Testis (tissue), 3 donors: ENCODE measurements around the gene APEX1. TPM values are rescaled to one million over a fixed set of nuclear protein-coding genes. Genes with fewer than 3 reads are reported as not detected.

ENCODE experiments used
- DNase-seq: peaks from one replicate; pipeline ENCODE4 v3.0.0-alpha.2; 2019
- H3K27ac ChIP-seq, 2 donors: fragments of 200-600 bp; sonication (generic); one replicate each; pipeline ENCODE4 v1.5.1; 2019
- H3K27me3 ChIP-seq: fragments of 200-600 bp; sonication (generic); one replicate; pipeline ENCODE4 v1.5.1; 2019
- H3K36me3 ChIP-seq: fragments of 200-600 bp; sonication (generic); one replicate; pipeline ENCODE4 v1.5.1; 2017; ENCODE audit warnings: low read depth; ENCODE audit errors: missing control alignments
- H3K4me1 ChIP-seq: fragments of 200-600 bp; sonication (generic); one replicate; pipeline ENCODE4 v1.5.1; 2019
- H3K4me3 ChIP-seq, 2 donors: fragments of 200-600 bp; sonication (generic); one replicate each; pipeline ENCODE4 v1.5.1; 2017 to 2019
- H3K9me3 ChIP-seq: fragments of 200-600 bp; sonication (generic); one replicate; pipeline ENCODE4 v1.5.1; 2017
- POLR2A ChIP-seq: fragments of 450-650 bp; IDR thresholded peaks from one replicate; pipeline ENCODE4 v1.6.1; 2017; ENCODE audit warnings: antibody characterized with exemption, mild to moderate bottlenecking, moderate library complexity
- WGBS, 2 donors: methylation state at CpG; one replicate each; pipeline ENCODE4 v1.1.5; 2018; 5-methylcytosine and 5-hydroxymethylcytosine counted together
- intact Hi-C: fragments of 100-400 bp; cut with DNase I; formaldehyde crosslinking; loops from one replicate; pipeline ENCODE4 v1.15.1; 2023; ENCODE audit warnings: low total_unique reads
- polyA plus RNA-seq: library from polyadenylated mRNA; stranded (reverse); fragments of 350-450 nt; fragmentation: Illumina TruSeq; extraction: RNeasy Lipid Tissue Mini Kit (QIAGEN cat#74804); gene quantifications from one replicate; pipeline ENCODE4 v1.2.3, GENCODE V29; 2014; ENCODE audit warnings: low read depth, low replicate concordance; ENCODE audit not compliant: insufficient read depth
- total RNA-seq, 2 donors: library from RNA; depleted of rRNA; stranded (reverse); fragments of >200 nt; gene quantifications; one replicate each; pipeline ENCODE4 v1.2.3, GENCODE V29; 2016
- TF ChIP-seq, protein P1 (sequence below), 3 experiments: fragments of 450-650 bp in 2 of 3; fragments of 200-600 bp in 1 of 3; sonication (generic) in 1 of 3; IDR thresholded peaks; one replicate each; pipeline ENCODE4 v1.5.1; 2016 to 2019; ENCODE audit warnings: antibody characterized with exemption in 3 of 3, mild to moderate bottlenecking in 2 of 3, moderate library complexity in 1 of 3

The APEX1 gene
- total and polyA plus RNA-seq, 3 donors from 2014 or later: 56.7 to 76.2 (median 67.8) TPM

DNA sequence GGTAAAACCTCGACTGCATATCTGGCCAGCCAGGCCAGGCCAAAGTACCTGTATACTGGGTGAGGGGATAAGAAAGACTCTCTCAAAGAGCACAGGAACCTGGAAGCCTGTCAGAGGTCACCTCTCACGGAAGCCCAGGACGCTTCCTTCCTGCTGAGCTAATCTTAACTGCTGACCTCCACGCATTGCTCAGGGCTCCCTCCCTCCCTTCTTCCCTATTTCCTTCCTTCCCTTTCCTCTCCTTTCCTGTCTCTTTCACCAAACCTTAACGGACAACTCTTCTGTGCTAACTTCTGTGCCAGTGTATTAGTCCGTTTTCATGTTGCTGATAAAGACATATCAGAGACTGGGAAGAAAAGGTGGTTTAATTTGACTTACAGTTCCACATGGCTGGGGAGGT, 35.5 kb downstream of the APEX1 start:
- no peak for DNase-seq
- TF ChIP-seq, protein P1, sequence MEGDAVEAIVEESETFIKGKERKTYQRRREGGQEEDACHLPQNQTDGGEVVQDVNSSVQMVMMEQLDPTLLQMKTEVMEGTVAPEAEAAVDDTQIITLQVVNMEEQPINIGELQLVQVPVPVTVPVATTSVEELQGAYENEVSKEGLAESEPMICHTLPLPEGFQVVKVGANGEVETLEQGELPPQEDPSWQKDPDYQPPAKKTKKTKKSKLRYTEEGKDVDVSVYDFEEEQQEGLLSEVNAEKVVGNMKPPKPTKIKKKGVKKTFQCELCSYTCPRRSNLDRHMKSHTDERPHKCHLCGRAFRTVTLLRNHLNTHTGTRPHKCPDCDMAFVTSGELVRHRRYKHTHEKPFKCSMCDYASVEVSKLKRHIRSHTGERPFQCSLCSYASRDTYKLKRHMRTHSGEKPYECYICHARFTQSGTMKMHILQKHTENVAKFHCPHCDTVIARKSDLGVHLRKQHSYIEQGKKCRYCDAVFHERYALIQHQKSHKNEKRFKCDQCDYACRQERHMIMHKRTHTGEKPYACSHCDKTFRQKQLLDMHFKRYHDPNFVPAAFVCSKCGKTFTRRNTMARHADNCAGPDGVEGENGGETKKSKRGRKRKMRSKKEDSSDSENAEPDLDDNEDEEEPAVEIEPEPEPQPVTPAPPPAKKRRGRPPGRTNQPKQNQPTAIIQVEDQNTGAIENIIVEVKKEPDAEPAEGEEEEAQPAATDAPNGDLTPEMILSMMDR (IDR thresholded peaks at IDR 0.05): no peak
- no peak for TF ChIP-seq POLR2A
- 59 to 69% methylated on average over 6 of the region's 6 CpGs for WGBS, 2 donors
- intact Hi-C loops: no loop called here
- H3K4me3 ChIP-seq: no peak overlapping the region
- H3K27me3 ChIP-seq: no peaks in the 10 kb centered on the region
- no peaks in the 10 kb centered on the region for H3K36me3 ChIP-seq
- no peak overlapping the region for H3K27ac ChIP-seq
- H3K4me1 ChIP-seq: no peaks in the 10 kb centered on the region
- no peaks in the 10 kb centered on the region for H3K9me3 ChIP-seq

DNA sequence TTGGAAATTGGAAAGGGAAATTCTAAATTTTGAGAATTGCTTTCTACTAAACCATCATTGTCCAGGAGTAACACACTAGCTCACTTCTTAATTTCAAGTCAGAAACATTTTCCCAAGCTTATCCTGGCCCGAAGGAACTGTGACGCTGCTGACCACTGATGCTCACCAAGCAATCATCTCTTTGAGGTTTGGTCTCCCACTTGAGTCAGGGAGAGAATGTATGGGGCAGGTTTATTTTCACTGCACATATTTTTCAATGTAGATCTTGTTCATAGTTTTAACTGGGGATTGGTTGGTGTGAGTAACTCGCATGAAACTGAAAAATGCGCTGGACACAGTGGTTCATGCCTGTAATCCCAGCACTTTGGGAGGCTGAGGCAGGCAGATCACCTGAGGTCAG, 37.5 kb downstream of the APEX1 start:
- Histone ChIP-seq H3K9me3 (no peaks in the 10 kb centered on the region), H3K36me3 (no peaks in the 10 kb centered on the region), H3K4me1 (no peaks in the 10 kb centered on the region), H3K27me3 (no peaks in the 10 kb centered on the region), H3K4me3 (no peak overlapping the region), H3K27ac (no peak overlapping the region)
- 89 to 92% methylated on average over 4 of the region's 4 CpGs for WGBS, 2 donors
- DNase-seq: no peak
- TF ChIP-seq, protein P1 (IDR thresholded peaks at IDR 0.05): no peak
- no peak for TF ChIP-seq POLR2A
- intact Hi-C loops: no loop called here

DNA sequence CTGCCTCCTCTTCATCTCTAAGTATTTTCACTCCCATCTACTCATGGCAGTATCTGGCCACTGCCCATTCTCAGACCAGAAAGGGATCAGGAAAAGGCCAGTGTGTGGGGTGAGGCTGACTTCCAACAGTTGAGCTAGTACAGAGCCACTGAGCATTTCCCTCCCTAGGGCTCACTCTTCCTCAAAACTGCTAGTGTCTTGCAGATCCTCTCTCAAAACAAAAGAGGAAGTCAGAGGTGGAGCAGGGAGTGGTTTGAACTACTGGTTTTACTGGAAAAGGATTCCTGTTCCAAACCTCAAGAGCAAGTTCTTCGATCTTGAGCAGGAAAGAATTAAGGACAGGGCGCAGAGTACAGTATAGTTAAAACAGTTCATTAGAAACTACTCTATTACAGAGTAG, 38.6 kb downstream of the APEX1 start:
- TF ChIP-seq, protein P1 (IDR thresholded peaks at IDR 0.05): no peak
- no peak for TF ChIP-seq POLR2A
- intact Hi-C loops: no loop called here
- DNase-seq: no peak

DNA sequence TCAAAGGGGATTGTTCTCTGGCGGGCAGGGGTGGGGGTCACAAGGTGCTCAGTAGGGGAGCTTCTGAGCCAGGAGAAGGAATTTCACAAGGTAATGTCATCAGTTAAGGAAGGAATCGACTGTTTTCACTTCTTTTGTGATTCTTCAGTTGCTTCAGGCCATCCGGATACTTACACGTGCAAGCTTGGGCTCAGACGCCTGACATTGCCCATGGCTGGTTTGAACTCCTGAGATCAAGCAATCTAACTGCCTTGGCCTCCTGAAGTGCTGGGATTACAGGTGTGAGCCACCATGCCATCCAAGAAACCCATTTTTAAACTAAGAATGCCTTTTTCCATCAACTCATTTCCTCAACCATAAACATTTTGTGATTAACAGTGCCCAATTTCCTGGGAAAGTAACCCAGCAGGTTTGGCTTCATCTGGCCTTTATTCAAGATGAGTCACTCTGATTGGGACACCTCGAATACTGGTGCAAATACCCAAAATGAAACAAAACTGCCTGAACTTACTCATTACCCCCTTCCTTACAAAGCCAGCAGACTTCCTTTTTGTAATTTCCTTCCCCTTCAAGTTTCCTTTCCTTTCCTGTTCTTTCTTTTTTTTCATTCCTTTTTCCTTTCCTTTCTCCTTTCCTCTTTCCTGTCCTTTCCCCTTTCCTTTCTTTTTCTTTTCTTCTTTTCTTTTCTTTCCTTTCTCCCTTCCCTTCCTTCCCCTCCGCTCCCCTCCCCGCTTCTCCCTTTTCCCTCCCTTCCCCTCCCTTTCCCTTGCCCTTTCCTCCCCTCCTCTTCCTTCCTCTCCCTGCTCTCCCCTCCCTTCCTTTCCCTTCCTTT, 40.1 kb downstream of the APEX1 start:
- TF ChIP-seq, protein P1 (IDR thresholded peaks at IDR 0.05): no peak
- no peak for TF ChIP-seq POLR2A
- Histone ChIP-seq H3K4me3 (no peak overlapping the region), H3K36me3 (no peaks in the 10 kb centered on the region), H3K4me1 (no peaks in the 10 kb centered on the region), H3K9me3 (no peaks in the 10 kb centered on the region), H3K27me3 (no peaks in the 10 kb centered on the region), H3K27ac (no peak overlapping the region)
- intact Hi-C loops: no loop called here
- WGBS, 2 donors: 81% methylated on average over 8 of the region's 8 CpGs
- no peak for DNase-seq

More for the DNA sequence above, 38.6 kb downstream of the APEX1 start:
- H3K4me1 ChIP-seq: no peaks in the 10 kb centered on the region
- H3K27me3 ChIP-seq: no peaks in the 10 kb centered on the region
- no peaks in the 10 kb centered on the region for H3K9me3 ChIP-seq
- WGBS, 2 donors: 44 to 83% methylated on average over 2 of the region's 2 CpGs
- no peak overlapping the region for H3K4me3 ChIP-seq
- no peak overlapping the region for H3K27ac ChIP-seq
- H3K36me3 ChIP-seq: no peaks in the 10 kb centered on the region

DNA sequence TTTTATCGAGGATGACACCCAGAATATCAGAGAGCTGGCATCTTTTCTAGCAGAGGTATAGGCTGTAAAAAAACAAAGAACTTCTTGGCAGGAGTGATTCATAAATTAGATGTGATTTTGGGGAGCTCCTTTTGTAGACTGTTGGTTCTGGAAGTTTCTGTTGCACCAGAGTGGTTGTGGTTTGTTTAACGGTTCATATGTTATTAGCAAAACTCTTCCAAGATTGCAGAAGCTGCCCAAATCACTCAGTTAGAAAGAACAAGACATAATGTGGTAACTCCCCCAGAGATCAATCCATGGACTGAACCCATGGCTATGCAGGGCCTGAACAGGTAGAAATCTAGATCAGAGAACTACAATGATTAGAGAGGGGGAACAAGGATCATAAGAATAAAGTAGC, 43.6 kb downstream of the APEX1 start:
- TF ChIP-seq, protein P1 (IDR thresholded peaks at IDR 0.05): no peak
- no peak for TF ChIP-seq POLR2A
- Histone ChIP-seq H3K4me3 (no peak overlapping the region), H3K27me3 (no peaks in the 10 kb centered on the region), H3K4me1 (no peaks in the 10 kb centered on the region), H3K36me3 (no peaks in the 10 kb centered on the region), H3K27ac (no peak overlapping the region), H3K9me3 (no peaks in the 10 kb centered on the region)
- 82 to 87% methylated on average over 2 of the region's 2 CpGs for WGBS, 2 donors
- intact Hi-C loops: no loop called here
- no peak for DNase-seq
